Measurements from ENCODE around the gene RIMBP3C. TPM values are rescaled to one million over a fixed set of nuclear protein-coding genes. Genes with fewer than 3 reads are reported as not detected.

RIMBP3C gene
- total and polyA plus RNA-seq, 2 experiments from 2014 or later = 1.1 TPM; not detected in 1

DNA sequence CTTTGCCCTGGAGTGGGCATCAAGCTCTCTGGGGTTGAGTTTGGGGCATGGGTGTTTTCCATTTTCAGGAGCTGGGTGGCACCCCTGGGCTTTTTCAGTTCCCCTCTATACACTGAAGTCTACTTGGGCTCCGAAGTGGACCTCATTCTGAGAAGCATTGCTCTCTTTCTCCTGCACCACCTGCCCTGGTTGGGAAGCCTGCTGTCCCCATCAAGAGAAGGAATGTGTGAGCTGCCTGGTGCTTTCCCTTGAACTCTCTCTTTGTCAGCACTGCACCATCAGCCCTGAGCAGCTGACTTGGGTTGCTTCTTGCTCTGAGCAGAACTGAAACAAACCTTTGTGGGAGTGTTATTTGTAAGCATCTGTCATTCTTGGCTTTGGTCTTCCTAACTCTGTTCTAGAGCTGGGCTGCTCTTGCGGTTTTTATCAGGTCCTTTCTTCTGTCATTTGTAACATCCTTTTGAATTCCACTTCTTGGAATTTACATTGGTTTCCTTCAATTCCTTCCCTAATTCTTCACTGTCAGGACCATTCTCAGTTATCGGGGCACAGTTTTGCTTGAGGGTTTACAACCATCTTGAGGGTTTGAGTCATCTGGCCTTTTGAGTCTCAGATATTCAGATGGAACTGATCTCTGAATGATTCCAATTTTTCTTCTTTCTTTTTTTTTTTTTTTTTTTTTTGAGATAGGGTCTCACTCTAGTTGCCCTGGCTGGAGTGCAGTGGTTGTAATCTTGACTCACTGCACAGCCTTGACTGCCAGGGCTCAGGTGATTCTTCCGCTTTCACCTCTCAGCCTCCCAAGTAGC lies 36.7 kb upstream of the RIMBP3C start (continued):
- TF ChIP-seq REST (IDR thresholded peaks at IDR 0.05; ENCODE audit: unreplicated experiment) (no peak), CREB1 (CRISPR knock-in tag; IDR thresholded peaks at IDR 0.05; ENCODE audit: low read depth) (no peak), STAT1 (IDR thresholded peaks at IDR 0.05; ENCODE audit: unreplicated experiment) (no peak)

GRCh38 chr22:21585389-21585788 lies 34.1 kb upstream of the RIMBP3C start:
- Histone ChIP-seq H3K4me1 (ENCODE audit: insufficient read depth) (no peaks in the 10 kb centered on the region; the same call in none of the 2 replicates), H3F3A (replicated peaks; ENCODE audit: low read depth) (0 out of 2 replicates have a peak, but pooled peaks cover 7% of the 10 kb centered on the region), H3K4me3 (no peak overlapping the region), H3K27ac (ENCODE audit: low read depth) (no peak overlapping the region), H3K4me2 (no peak overlapping the region), H3K36me3 (ENCODE audit: insufficient read depth) (no peaks in the 10 kb centered on the region), H2AFZ (no peak overlapping the region), H3K79me2 (replicated peaks; ENCODE audit: insufficient read depth) (peaks cover 100% of the 10 kb centered on the region), H4K20me1 (replicated peaks; ENCODE audit: insufficient read depth) (peaks cover 84% of the 10 kb centered on the region), H3K27me3 (ENCODE audit: insufficient read depth) (no peaks in the 10 kb centered on the region), H3K9me2 (ENCODE audit: insufficient read depth) (no peaks in the 10 kb centered on the region)
- DNase-seq (ENCODE audit: low spot score) = no peak
- ATAC-seq = no peak
- Mint-ChIP-seq H3K4me3 (no peak overlapping the region), H3K4me1 (peaks cover 22% of the 10 kb centered on the region), H3K27me3 (ENCODE audit: insufficient read depth, low read depth, poor library complexity) (peaks cover 10% of the 10 kb centered on the region), H3K27ac (no peak overlapping the region), H3K36me3 (ENCODE audit: low read depth) (no peaks in the 10 kb centered on the region; the same call in 2 of the 3 replicates), H3K9me3 (no peaks in the 10 kb centered on the region)
- TF ChIP-seq ZNF331 (CRISPR knock-in tag; IDR thresholded peaks at IDR 0.05; ENCODE audit: low read depth) (no peak), JUNB (IDR thresholded peaks at IDR 0.05; ENCODE audit: unreplicated experiment) (no peak), STAT1 (IDR thresholded peaks at IDR 0.05; ENCODE audit: unreplicated experiment) (no peak), ZNF114 (CRISPR knock-in tag; IDR thresholded peaks at IDR 0.05) (no peak), ETS1 (IDR thresholded peaks at IDR 0.05) (no peak), CREB1 (CRISPR knock-in tag; IDR thresholded peaks at IDR 0.05; ENCODE audit: low read depth) (no peak), REST (IDR thresholded peaks at IDR 0.05; ENCODE audit: unreplicated experiment) (no peak), POLR2AphosphoS5 (IDR thresholded peaks at IDR 0.05; ENCODE audit: low read depth) (no peak)
- TF ChIP-seq, protein P1, sequence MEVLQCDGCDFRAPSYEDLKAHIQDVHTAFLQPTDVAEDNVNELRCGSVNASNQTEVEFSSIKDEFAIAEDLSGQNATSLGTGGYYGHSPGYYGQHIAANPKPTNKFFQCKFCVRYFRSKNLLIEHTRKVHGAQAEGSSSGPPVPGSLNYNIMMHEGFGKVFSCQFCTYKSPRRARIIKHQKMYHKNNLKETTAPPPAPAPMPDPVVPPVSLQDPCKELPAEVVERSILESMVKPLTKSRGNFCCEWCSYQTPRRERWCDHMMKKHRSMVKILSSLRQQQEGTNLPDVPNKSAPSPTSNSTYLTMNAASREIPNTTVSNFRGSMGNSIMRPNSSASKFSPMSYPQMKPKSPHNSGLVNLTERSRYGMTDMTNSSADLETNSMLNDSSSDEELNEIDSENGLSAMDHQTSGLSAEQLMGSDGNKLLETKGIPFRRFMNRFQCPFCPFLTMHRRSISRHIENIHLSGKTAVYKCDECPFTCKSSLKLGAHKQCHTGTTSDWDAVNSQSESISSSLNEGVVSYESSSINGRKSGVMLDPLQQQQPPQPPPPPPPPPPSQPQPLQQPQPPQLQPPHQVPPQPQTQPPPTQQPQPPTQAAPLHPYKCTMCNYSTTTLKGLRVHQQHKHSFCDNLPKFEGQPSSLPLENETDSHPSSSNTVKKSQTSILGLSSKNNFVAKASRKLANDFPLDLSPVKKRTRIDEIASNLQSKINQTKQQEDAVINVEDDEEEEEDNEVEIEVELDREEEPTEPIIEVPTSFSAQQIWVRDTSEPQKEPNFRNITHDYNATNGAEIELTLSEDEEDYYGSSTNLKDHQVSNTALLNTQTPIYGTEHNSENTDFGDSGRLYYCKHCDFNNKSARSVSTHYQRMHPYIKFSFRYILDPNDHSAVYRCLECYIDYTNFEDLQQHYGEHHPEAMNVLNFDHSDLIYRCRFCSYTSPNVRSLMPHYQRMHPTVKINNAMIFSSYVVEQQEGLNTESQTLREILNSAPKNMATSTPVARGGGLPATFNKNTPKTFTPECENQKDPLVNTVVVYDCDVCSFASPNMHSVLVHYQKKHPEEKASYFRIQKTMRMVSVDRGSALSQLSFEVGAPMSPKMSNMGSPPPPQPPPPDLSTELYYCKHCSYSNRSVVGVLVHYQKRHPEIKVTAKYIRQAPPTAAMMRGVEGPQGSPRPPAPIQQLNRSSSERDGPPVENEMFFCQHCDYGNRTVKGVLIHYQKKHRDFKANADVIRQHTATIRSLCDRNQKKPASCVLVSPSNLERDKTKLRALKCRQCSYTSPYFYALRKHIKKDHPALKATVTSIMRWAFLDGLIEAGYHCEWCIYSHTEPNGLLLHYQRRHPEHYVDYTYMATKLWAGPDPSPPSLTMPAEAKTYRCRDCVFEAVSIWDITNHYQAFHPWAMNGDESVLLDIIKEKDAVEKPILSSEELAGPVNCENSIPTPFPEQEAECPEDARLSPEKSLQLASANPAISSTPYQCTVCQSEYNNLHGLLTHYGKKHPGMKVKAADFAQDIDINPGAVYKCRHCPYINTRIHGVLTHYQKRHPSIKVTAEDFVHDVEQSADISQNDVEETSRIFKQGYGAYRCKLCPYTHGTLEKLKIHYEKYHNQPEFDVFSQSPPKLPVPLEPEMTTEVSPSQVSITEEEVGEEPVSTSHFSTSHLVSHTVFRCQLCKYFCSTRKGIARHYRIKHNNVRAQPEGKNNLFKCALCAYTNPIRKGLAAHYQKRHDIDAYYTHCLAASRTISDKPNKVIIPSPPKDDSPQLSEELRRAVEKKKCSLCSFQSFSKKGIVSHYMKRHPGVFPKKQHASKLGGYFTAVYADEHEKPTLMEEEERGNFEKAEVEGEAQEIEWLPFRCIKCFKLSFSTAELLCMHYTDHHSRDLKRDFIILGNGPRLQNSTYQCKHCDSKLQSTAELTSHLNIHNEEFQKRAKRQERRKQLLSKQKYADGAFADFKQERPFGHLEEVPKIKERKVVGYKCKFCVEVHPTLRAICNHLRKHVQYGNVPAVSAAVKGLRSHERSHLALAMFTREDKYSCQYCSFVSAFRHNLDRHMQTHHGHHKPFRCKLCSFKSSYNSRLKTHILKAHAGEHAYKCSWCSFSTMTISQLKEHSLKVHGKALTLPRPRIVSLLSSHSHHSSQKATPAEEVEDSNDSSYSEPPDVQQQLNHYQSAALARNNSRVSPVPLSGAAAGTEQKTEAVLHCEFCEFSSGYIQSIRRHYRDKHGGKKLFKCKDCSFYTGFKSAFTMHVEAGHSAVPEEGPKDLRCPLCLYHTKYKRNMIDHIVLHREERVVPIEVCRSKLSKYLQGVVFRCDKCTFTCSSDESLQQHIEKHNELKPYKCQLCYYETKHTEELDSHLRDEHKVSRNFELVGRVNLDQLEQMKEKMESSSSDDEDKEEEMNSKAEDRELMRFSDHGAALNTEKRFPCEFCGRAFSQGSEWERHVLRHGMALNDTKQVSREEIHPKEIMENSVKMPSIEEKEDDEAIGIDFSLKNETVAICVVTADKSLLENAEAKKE (CRISPR knock-in tag; IDR thresholded peaks at IDR 0.05) = no peak

Data from GM23338 (cell line).